G401.6 (cell line): ENCODE measurements around the gene CHRDL1.
"Not testable (repeated sequence)": the region's sequence is repeated elsewhere in the genome, so short reads cannot be mapped to it uniquely, and the experiment has no call there.

ENCODE experiments used
- FAIRE-seq: peaks from 2 replicates; lab custom pipeline; 2012; peaks lifted over from hg19 to GRCh38; lab: Jason Lieb, UNC

Gene CHRDL1

DNA sequence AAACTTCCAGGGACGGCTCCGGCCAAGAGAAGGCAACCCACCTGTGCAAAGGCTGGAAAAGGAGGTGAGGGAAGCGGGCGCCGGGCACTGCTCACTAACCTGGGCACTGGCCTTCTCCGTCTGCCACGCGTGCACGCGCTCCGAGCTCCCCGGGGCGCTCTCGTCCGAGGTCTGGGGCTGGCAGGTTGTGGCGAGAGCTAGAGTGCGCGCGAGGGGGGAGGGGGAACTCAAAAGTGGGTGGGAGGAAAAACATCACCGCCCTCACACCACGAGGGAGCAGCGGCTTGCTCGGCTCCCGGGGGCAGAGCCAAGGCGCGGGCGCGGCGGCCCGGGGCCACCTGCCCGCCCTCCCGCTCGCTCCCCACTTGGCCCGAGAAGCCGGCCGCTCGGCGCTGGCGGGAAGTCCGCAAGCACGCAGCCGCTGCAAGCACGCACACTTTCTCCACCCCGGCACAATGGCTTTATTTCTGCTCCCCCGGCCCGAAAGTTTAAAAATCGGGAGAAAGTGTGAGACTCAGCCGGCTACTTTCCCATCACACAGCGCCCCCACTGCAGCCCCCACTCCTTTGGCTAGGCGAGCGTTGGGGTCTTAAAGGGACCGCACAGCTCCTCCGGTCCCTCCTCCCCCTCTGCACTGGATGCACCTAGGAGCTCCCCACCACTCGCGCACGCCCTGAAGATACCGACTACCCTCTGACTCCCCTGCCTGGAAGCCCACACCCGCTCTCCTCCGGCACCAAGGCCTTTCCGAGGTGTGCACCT lies at the start of gene CHRDL1:
Gene CHRDL1 (minus strand): TSS at position 173 of the 762 bp plus-strand sequence. CDS start 3,636 bp downstream, outside the sequence.
- no peak for FAIRE-seq

DNA sequence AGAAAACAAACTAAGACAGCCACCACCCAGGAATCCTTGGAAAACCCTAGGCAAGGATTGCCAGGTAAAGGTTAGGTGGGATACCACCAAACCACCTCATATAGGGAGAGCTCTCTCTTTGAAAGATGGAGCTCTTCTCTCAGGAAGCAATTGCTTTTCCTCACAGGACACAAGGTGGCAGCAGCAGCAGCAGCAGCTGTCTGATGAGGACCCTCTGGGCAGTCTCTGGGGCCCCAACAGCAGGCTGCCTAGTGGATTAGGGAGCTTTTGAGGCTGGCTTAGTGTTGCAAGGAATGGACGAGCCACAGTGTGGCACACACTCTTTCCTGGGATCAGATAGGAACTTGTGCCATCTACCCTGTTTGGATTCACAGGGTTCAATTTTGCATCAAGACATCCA lies 41.4 kb upstream of the CHRDL1 start:
- FAIRE-seq, result no peak

GRCh38 chrX:110836451-110836850 lies 40.8 kb upstream of the CHRDL1 start:
- FAIRE-seq, result no peak

GRCh38 chrX:110836001-110836400 lies 40.4 kb upstream of the CHRDL1 start:
- no peak for FAIRE-seq

GRCh38 chrX:110825972-110826371 lies 30.4 kb upstream of the CHRDL1 start:
- FAIRE-seq, result no peak

DNA sequence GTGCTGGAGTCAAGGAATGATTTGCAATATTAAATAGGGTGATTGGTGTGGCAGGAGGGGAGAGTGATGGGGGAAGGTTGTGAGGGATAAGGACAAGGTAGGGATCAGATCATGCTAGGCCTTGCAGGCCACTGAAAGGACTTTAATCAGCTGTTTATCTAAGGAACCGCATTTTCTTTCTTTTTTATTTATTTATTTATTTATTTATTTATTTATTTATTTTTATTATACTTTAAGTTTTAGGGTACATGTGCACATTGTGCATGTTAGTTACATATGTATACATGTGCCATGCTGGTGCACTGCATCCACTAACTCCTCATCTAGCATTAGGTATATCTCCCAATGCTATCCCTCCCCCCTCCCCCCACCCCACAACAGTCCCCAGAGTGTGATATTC lies 20.9 kb upstream of the CHRDL1 start:
- not testable (repeated sequence) for FAIRE-seq

- FAIRE-seq, result no peak
Observed at GRCh38 chrX:110806145-110806544, 10.5 kb upstream of the CHRDL1 start.

DNA sequence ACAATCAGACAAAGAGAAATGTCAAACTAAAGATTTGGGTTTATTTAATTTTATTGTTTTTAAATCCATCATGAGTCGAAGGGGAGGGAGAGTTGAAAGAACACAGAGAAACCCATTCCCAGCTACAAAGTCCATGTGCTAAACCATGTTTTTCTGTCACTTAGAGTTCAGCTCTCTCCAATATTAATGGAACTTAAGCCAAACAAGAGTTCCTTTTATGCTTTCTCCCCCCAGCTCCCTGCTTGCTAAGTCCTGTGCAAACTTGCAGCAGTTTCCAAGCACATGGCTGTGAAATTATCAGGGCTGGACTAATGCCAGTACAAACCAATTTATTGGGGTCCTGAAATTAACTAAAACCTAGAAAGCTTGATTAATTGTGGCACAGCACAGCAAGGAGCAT lies 9.7 kb upstream of the CHRDL1 start:
- FAIRE-seq, result no peak

GRCh38 chrX:110804446-110804845 lies 8.8 kb upstream of the CHRDL1 start:
- no peak for FAIRE-seq

- no peak for FAIRE-seq
Observed at GRCh38 chrX:110803506-110803905, 7.9 kb upstream of the CHRDL1 start.

GRCh38 chrX:110796407-110796697 lies 735 bp upstream of the CHRDL1 start:
- no peak for FAIRE-seq

- FAIRE-seq, result no peak
Observed at GRCh38 chrX:110794601-110795000, 1.0 kb downstream of the CHRDL1 start.

DNA sequence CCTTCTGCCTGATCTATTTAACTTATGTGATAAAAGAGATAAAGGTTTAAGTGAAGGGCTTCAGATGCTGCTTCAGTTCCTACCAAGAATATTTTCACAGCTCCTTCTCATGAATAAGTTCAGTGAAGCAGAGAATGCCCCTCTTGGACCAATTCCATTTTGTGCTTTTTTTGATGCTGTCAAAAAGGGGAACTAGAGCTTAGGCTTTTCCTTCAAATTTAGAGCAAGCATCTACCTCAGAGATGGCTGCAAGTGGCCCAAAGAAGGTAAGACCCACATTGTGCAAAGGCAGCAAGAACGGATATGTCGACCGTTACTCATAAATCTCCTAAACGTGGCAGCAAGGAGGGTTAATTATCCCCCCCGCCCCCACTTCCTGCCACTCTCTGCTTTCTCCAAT lies 4.5 kb downstream of the CHRDL1 start:
- no peak for FAIRE-seq

DNA sequence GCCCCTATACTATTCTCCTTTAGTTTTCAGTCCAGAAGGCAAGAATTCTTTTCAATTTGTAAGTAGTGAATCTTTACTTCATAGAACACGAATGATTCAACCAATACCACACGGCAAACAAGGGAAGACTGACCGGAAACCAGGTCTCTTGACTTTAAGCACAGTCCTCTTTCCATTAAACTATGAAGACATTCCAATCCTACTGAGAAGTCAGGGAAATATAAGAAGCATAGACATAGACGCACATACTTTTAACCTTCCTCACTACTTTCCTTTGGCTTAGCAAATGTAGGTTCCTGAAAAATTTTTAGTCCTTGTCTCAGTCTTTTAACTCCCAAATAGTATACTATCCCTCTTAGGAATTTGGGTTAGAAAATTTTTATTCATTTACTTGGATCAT lies 9.1 kb downstream of the CHRDL1 start:
- FAIRE-seq, result no peak

GRCh38 chrX:110759785-110760184 lies 35.8 kb downstream of the CHRDL1 start:
- no peak for FAIRE-seq

DNA sequence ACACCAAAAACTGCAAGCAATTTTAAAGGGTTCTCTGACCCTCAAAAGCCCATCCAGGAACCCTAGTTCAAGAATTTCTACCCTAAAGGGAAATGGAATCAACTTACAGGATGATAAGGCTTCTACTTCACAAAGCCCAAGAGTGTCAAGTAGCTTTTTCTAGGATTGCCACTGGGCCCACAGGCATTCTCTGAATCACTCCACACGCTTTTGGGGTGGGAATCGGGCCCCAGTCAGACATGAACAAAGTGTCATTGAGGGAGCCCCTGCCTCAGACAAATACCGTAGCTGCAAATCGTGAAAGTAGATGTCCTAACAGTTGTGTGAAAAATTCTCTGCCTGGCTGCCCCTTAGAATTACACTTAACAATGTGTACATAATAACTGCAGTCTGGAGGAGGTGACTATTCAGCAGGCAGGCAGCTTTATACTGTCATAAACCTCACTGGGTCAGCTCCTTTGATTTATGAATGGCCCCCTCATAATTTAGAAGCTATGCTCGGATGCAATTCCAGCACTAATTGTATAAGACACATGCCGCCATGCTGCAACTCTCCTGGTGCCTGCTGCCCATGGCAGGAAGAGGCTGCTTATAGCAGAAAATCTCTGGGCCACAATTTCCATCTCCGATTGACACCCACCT lies 36.7 kb downstream of the CHRDL1 start:
- FAIRE-seq, result no peak

DNA sequence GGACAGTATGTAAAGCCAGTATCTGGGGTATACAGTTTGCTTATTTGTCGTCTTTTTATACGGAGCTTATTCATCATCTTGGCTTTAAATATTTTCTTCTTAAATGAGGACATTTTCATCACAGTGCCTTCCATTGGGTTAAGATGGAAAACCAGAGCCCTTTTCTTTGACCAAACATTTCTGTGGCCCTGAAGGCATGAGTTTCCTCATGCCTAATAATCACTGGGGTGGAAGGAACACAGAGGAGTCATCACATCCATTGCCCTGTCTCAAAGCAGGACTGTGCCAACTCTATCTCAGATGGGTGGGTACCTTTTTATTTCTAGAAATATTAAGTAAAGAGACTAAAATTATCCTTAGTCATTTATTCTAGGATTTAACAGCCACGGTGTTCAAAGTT lies 40.0 kb downstream of the CHRDL1 start:
- FAIRE-seq, result no peak

DNA sequence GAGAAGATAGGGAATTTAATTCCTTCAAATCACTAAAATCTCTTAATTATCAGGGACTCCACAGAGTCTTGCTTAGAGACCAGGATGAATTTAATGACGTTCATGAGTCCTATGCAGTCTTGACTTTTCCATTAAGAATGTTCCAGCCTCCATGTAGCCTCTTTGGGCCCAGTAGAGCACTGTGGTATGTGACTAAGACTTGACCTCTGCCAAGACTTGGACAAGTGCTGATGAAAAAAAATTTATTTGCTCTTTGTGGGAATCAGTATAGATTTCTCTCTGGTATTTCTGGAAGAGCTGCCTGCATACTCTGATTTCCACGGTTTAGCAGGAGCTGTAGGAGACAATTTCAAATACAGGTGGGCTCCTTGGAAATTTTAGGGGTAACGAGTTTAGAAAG lies 40.6 kb downstream of the CHRDL1 start:
- FAIRE-seq, result no peak

- no peak for FAIRE-seq
Observed at GRCh38 chrX:110750526-110751189, 45.0 kb downstream of the CHRDL1 start.

- FAIRE-seq, result no peak
Observed at GRCh38 chrX:110748256-110748806, 47.3 kb downstream of the CHRDL1 start.

DNA sequence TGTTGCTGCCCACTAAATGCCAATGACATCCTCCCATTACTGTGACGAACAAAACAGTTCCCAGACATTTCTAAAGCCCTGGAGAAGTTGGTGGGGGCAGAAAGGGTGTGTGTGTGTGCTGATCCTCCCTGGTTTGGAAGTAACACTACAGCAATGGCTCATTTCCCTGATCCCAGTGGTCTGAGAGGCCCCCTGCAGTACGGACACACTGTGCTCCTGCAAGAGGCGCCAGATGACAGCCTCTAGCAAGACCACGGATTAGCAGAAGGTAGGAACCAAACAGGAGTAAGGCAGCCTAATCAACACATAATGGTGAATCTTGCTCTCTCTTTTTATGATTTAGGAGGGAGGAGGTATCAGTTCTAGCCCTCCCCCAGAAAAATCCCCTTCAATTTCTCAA lies 49.6 kb downstream of the CHRDL1 start:
- no peak for FAIRE-seq

DNA sequence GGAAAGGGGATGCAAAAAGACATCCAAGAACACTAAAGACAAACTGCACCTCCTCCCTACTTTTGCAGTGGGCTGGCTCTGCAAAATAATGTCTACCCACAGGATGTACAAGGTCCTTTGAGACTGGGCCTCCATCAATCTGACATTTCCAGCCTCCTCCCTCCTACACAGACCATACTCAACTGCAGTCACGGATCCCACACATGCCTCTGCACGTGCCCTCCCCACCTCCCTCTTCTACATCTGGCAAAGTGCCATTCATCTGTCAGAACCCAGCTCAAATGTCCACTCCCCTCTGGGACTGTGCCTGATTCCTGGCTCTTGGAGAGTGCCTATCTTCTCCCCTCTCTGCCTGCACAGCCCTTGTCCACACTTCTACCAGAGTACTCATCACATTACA lies 50.3 kb downstream of the CHRDL1 start:
- no peak for FAIRE-seq

DNA sequence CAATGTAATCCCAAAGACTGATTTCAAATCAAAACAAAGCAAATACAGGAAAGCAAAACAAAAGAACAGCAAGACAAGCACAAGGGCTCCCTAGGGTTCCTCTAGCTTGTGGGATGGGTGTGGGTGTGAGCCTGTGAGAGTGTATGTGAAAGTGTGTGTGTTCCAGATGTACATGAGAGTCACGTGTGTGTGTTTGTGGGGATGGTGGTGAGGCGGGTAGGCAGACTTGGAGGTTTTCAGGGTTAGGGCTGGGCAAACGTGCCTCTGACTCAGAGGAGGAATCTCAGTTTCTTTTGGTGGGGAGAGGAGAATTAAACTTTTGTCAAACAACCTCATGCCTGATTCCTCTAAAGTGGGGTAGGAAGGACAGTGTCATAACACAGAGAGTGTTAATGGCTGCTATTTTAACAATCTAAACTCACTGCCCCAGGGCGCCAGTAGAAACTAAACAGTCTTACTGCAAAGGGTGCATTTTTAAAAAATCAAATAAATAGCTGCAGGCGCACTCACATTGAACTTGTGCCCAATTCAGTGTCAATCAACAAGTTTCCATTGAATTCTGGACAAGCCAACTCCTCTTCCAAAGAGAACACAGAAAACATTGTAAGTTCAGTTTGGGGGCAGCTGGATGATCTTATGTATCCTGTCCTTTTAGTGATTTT lies 51.8 kb downstream of the CHRDL1 start:
- FAIRE-seq, result no peak
